WERI-Rb-1 (cell line): ENCODE results near the gene AFMID.

Experiments used
- DNase-seq: peaks from one replicate; pipeline ENCODE4 v3.0.0-alpha.2; 2020
- H3K27ac ChIP-seq: fragments of 250-450 bp; sonication (Bioruptor Pico); 2 replicates; pipeline ENCODE4 v1.5.1; 2020; ENCODE audit warnings: mild to moderate bottlenecking, moderate library complexity
- H3K27me3 ChIP-seq: fragments of 250-450 bp; sonication (Bioruptor Pico); 2 replicates; pipeline ENCODE4 v1.5.1; 2021; ENCODE audit warnings: mild to moderate bottlenecking, low read depth, moderate library complexity; ENCODE audit not compliant: insufficient read depth, severe bottlenecking
- H3K36me3 ChIP-seq: fragments of 250-450 bp; sonication (Bioruptor Pico); 2 replicates; pipeline ENCODE4 v1.5.1; 2020; ENCODE audit warnings: mild to moderate bottlenecking, moderate library complexity
- H3K4me3 ChIP-seq: 2 replicates; pipeline ENCODE4 v1.5.1; 2011; ENCODE audit warnings: low read depth, mild to moderate bottlenecking, control low read depth, low read length
- H3K9me3 ChIP-seq: fragments of 250-450 bp; sonication (Bioruptor Pico); 2 replicates; pipeline ENCODE4 v1.5.1; 2021; ENCODE audit warnings: mild to moderate bottlenecking, moderate library complexity; ENCODE audit not compliant: severe bottlenecking
- TF ChIP-seq, protein P1 (sequence below): IDR thresholded peaks from 2 replicates; pipeline ENCODE4 v1.5.1; 2011; ENCODE audit warnings: low read depth, mild to moderate bottlenecking, control low read depth, inconsistent platforms, low read length

AFMID gene

DNA sequence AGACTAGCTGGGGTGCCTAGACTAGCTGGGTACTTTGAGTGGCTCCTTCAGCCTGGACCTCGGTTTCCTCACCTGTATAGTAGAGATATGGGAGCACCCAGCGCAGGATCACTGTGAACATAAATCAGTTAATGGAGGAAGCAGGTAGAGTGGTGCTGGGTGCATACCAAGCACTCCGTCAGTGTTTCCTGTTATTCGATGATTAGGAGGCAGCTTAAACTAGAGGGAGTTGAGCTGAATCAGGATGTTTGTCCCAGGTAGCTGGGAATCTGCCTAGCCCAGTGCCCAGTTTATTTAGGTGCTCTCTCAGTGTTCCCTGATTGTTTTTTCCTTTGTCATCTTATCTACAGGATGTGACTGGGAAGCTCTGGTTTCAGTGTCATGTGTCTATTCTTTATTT is 35.9 kb downstream of the AFMID start:
- Histone ChIP-seq H3K9me3 (no peaks in the 10 kb centered on the region), H3K27me3 (no peaks in the 10 kb centered on the region), H3K36me3 (peaks cover 69% of the 10 kb centered on the region), H3K4me3 (no peak overlapping the region), H3K27ac (peak overlapping the region; percentile 29)
- TF ChIP-seq, protein P1, sequence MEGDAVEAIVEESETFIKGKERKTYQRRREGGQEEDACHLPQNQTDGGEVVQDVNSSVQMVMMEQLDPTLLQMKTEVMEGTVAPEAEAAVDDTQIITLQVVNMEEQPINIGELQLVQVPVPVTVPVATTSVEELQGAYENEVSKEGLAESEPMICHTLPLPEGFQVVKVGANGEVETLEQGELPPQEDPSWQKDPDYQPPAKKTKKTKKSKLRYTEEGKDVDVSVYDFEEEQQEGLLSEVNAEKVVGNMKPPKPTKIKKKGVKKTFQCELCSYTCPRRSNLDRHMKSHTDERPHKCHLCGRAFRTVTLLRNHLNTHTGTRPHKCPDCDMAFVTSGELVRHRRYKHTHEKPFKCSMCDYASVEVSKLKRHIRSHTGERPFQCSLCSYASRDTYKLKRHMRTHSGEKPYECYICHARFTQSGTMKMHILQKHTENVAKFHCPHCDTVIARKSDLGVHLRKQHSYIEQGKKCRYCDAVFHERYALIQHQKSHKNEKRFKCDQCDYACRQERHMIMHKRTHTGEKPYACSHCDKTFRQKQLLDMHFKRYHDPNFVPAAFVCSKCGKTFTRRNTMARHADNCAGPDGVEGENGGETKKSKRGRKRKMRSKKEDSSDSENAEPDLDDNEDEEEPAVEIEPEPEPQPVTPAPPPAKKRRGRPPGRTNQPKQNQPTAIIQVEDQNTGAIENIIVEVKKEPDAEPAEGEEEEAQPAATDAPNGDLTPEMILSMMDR, result no peak
- DNase-seq, result no peak

DNA sequence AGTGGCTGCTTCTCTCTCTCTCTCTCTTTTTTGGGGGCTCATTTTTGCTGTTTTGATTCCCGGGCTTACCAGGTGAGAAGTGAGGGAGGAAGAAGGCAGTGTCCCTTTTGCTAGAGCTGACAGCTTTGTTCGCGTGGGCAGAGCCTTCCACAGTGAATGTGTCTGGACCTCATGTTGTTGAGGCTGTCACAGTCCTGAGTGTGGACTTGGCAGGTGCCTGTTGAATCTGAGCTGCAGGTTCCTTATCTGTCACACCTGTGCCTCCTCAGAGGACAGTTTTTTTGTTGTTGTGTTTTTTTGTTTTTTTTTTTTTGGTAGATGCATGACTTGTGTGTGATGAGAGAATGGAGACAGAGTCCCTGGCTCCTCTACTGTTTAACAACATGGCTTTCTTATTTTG is 36.6 kb downstream of the AFMID start:
- TF ChIP-seq, protein P1, result no peak
- peaks cover 62% of the 10 kb centered on the region for H3K36me3 ChIP-seq
- H3K4me3 ChIP-seq, result no peak overlapping the region
- H3K27ac ChIP-seq, result peak overlapping the region; percentile 40
- H3K9me3 ChIP-seq, result no peaks in the 10 kb centered on the region
- H3K27me3 ChIP-seq, result no peaks in the 10 kb centered on the region
- DNase-seq, result no peak

DNA sequence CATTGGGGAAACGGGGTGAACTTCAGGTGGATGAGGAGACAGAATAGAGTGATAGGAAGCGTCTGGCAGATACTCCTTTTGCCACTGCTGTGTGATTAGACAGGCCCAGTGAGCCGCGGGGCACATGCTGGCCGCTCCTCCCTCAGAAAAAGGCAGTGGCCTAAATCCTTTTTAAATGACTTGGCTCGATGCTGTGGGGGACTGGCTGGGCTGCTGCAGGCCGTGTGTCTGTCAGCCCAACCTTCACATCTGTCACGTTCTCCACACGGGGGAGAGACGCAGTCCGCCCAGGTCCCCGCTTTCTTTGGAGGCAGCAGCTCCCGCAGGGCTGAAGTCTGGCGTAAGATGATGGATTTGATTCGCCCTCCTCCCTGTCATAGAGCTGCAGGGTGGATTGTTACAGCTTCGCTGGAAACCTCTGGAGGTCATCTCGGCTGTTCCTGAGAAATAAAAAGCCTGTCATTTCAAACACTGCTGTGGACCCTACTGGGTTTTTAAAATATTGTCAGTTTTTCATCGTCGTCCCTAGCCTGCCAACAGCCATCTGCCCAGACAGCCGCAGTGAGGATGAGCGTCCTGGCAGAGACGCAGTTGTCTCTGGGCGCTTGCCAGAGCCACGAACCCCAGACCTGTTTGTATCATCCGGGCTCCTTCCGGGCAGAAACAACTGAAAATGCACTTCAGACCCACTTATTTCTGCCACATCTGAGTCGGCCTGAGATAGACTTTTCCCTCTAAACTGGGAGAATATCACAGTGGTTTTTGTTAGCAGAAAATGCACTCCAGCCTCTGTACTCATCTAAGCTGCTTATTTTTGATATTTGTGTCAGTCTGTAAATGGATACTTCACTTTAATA is 37.3 kb downstream of the AFMID start:
- Histone ChIP-seq H3K27ac (peak overlapping the region; percentile 40), H3K9me3 (no peaks in the 10 kb centered on the region), H3K27me3 (no peaks in the 10 kb centered on the region), H3K36me3 (peaks cover 55% of the 10 kb centered on the region), H3K4me3 (no peak overlapping the region)
- peak; percentile 71 for DNase-seq
- TF ChIP-seq, protein P1, result no peak

DNA sequence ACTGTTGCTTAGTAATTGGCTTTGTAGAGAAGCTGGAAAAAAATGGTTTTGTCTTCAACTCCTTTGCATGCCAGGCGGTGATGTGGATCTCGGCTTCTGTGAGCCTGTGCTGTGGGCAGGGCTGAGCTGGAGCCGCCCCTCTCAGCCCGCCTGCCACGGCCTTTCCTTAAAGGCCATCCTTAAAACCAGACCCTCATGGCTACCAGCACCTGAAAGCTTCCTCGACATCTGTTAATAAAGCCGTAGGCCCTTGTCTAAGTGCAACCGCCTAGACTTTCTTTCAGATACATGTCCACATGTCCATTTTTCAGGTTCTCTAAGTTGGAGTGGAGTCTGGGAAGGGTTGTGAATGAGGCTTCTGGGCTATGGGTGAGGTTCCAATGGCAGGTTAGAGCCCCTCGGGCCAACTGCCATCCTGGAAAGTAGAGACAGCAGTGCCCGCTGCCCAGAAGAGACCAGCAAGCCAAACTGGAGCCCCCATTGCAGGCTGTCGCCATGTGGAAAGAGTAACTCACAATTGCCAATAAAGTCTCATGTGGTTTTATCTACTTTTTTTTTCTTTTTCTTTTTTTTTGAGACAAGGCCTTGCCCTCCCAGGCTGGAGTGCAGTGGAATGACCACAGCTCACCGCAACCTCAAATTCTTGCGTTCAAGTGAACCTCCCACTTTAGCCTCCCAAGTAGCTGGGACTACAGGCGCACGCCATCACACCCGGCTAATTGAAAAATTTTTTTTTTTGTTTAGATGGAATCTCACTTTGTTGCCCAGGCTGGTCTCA is 38.1 kb downstream of the AFMID start:
- TF ChIP-seq, protein P1, result no peak
- Histone ChIP-seq H3K9me3 (no peaks in the 10 kb centered on the region), H3K27me3 (no peaks in the 10 kb centered on the region), H3K4me3 (no peak overlapping the region), H3K36me3 (peaks cover 48% of the 10 kb centered on the region), H3K27ac (peak overlapping the region; percentile 10)
- DNase-seq, result no peak

DNA sequence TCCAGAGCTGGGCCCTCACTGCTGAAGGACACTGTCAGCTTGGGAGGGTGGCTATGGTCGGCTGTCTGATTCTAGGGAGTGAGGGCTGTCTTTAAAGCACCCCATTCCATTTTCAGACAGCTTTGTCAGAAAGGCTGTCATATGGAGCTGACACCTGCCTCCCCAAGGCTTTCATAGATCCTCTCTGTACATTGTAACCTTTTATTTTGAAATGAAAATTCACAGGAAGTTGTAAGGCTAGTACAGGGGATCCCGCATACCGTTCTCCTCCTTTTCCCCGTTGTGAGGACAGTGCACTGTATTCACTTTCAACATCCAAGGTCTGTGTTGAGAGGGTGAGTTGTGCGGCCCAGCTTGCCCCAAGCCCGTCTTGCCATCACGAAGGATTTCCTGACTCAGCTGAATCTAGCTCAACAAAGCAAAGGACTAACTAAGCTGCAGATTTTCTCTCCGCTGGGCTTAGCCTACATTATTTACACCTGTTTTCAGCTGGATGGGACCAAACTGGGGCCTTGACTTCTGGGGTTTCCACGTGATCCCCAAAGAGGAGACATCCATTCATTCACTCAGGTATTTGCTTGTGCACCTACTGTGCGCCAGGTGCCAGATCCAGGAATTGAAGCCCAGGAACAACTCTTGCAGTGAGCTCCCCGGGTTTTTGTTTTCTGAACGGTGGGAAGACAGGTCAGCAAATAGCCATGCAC is 39.0 kb downstream of the AFMID start:
- Histone ChIP-seq H3K9me3 (no peaks in the 10 kb centered on the region), H3K36me3 (peaks cover 39% of the 10 kb centered on the region), H3K27ac (no peak overlapping the region), H3K27me3 (no peaks in the 10 kb centered on the region), H3K4me3 (no peak overlapping the region)
- TF ChIP-seq, protein P1, result no peak
- DNase-seq, result no peak
